WTC11 (cell line): ENCODE data around the gene STXBP1. TPM values are rescaled to one million over a fixed set of nuclear protein-coding genes. Genes with fewer than 3 reads are reported as not detected.

Experiments used
- ATAC-seq: fragments of 200-7000 bp; cut with Tn5 transposase; 2 replicates; pipeline ENCODE4 v1.10.0; 2021; ENCODE audit warnings: mild to moderate bottlenecking, moderate library complexity
- CTCF ChIA-PET: fragments of 300-600 bp; sonication (Branson Sonifier 250); formaldehyde crosslinking; loops from one replicate; lab custom pipeline; 2021; ENCODE audit warnings: antibody characterized with exemption; lab: Charles Lee
- POLR2A ChIA-PET: fragments of 350-600 bp; sonication (Branson Sonifier 250); formaldehyde crosslinking; loops from one replicate; lab custom pipeline; 2021; ENCODE audit warnings: antibody characterized with exemption; lab: Charles Lee
- DNase-seq: peaks from one replicate; pipeline ENCODE4 v3.0.0; 2021; ENCODE audit warnings: low spot score
- H3K27ac Mint-ChIP-seq: 2 replicates; pipeline ENCODE4 v1.8.0; 2021; ENCODE audit warnings: mixed read lengths
- H3K27me3 Mint-ChIP-seq: 2 replicates; pipeline ENCODE4 v1.8.0; 2021; ENCODE audit warnings: low read depth, mild to moderate bottlenecking, moderate library complexity, mixed read lengths
- H3K36me3 Mint-ChIP-seq: 2 replicates; pipeline ENCODE4 v1.8.0; 2021; ENCODE audit warnings: mixed read lengths
- H3K4me1 Mint-ChIP-seq: 2 replicates; pipeline ENCODE4 v1.8.0; 2022; ENCODE audit warnings: mixed read lengths
- H3K4me3 Mint-ChIP-seq: 2 replicates; pipeline ENCODE4 v1.8.0; 2021; ENCODE audit warnings: mild to moderate bottlenecking, moderate library complexity, mixed read lengths
- H3K9me3 Mint-ChIP-seq: 2 replicates; pipeline ENCODE4 v1.8.0; 2021; ENCODE audit warnings: mixed read lengths
- AR ChIP-seq: fragments of 250-450 bp; sonication (Bioruptor Pico); IDR thresholded peaks from 2 replicates; pipeline ENCODE4 v1.9.0; 2021; ENCODE audit warnings: mild to moderate bottlenecking
- ATF1 ChIP-seq: sonication (generic); formaldehyde crosslinking; IDR thresholded peaks from 2 replicates; pipeline ENCODE4 v1.8.1; 2023; ENCODE audit warnings: mild to moderate bottlenecking, moderate library complexity, missing genetic modification reagents
- ATF6 ChIP-seq: sonication (generic); formaldehyde crosslinking; IDR thresholded peaks from 2 replicates; pipeline ENCODE4 v1.8.1; 2023; ENCODE audit warnings: mild to moderate bottlenecking, missing genetic modification reagents
- EMX1 ChIP-seq: fragments of 250-450 bp; sonication (Bioruptor Pico); IDR thresholded peaks from 2 replicates; pipeline ENCODE4 v1.8.0; 2021; ENCODE audit warnings: mild to moderate bottlenecking
- GRHL2 ChIP-seq: fragments of 250-450 bp; sonication (Bioruptor Pico); IDR thresholded peaks from 2 replicates; pipeline ENCODE4 v1.8.0; 2022; ENCODE audit warnings: mild to moderate bottlenecking, moderate library complexity; ENCODE audit not compliant: insufficient replicate concordance, severe bottlenecking
- MYBL2 ChIP-seq: sonication (generic); formaldehyde crosslinking; IDR thresholded peaks from 2 replicates; pipeline ENCODE4 v1.8.1; 2023; ENCODE audit warnings: mild to moderate bottlenecking, moderate library complexity, missing genetic modification reagents
- SMAD4 ChIP-seq: sonication (generic); formaldehyde crosslinking; IDR thresholded peaks from 2 replicates; pipeline ENCODE4 v1.8.0; 2022; ENCODE audit warnings: mild to moderate bottlenecking, missing genetic modification reagents
- SOX15 ChIP-seq: fragments of 250-450 bp; sonication (Bioruptor Pico); IDR thresholded peaks from 2 replicates; pipeline ENCODE4 v1.9.0; 2021; ENCODE audit warnings: mild to moderate bottlenecking
- TCF7 ChIP-seq: sonication (generic); formaldehyde crosslinking; IDR thresholded peaks from 2 replicates; pipeline ENCODE4 v1.8.0; 2022; ENCODE audit warnings: mild to moderate bottlenecking, low read depth, missing genetic modification reagents, moderate library complexity
- ZBTB43 ChIP-seq: sonication (generic); formaldehyde crosslinking; IDR thresholded peaks from 2 replicates; pipeline ENCODE4 v1.8.1; 2023; ENCODE audit warnings: mild to moderate bottlenecking, missing genetic modification reagents
- ZNF671 ChIP-seq: fragments of 250-450 bp; sonication (Bioruptor Pico); IDR thresholded peaks from 2 replicates; pipeline ENCODE4 v1.8.0; 2021; ENCODE audit warnings: mild to moderate bottlenecking
- ZSCAN18 ChIP-seq: fragments of 250-450 bp; sonication (Bioruptor Pico); IDR thresholded peaks from 2 replicates; pipeline ENCODE4 v2.1.2; 2022; ENCODE audit warnings: mild to moderate bottlenecking, moderate library complexity
- total RNA-seq: library from RNA; stranded (reverse); gene quantifications from 3 replicates; pipeline ENCODE4 v1.2.3, GENCODE V29; 2021
- TF ChIP-seq, protein P1 (sequence below): sonication (generic); formaldehyde crosslinking; IDR thresholded peaks from 2 replicates; pipeline ENCODE4 v1.8.0; 2022; ENCODE audit warnings: mild to moderate bottlenecking, missing genetic modification reagents
- TF ChIP-seq, protein P2 (sequence below): sonication (generic); formaldehyde crosslinking; IDR thresholded peaks from 2 replicates; pipeline ENCODE4 v1.8.1; 2023; ENCODE audit warnings: mild to moderate bottlenecking, missing genetic modification reagents, moderate library complexity

Gene STXBP1
- total RNA-seq, 1 experiment from 2014 or later, result 37.1 TPM

- no peaks in the 10 kb centered on the region for H3K36me3 Mint-ChIP-seq
- no peak overlapping the region for H3K27ac Mint-ChIP-seq
- no peaks in the 10 kb centered on the region for H3K9me3 Mint-ChIP-seq
- no peak for ATAC-seq
- no peak overlapping the region for H3K4me3 Mint-ChIP-seq
- TF ChIP-seq GRHL2 (CRISPR knock-in tag) (no peak), ATF1 (CRISPR knock-in tag) (no peak), SMAD4 (no peak), ATF6 (no peak), ZSCAN18 (CRISPR knock-in tag) (no peak), SOX15 (no peak)
- TF ChIP-seq, protein P1, sequence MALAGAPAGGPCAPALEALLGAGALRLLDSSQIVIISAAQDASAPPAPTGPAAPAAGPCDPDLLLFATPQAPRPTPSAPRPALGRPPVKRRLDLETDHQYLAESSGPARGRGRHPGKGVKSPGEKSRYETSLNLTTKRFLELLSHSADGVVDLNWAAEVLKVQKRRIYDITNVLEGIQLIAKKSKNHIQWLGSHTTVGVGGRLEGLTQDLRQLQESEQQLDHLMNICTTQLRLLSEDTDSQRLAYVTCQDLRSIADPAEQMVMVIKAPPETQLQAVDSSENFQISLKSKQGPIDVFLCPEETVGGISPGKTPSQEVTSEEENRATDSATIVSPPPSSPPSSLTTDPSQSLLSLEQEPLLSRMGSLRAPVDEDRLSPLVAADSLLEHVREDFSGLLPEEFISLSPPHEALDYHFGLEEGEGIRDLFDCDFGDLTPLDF (CRISPR knock-in tag), result no peak
- ChIA-PET POLR2A (no interaction called here), CTCF (interaction anchor here (0.6 to 1.7 kb wide), 6 partner anchors 17 to 389 kb away, joined by 3 to 8 read pairs (median 3); no protein-coding TSS in a partner anchor)
- no peaks in the 10 kb centered on the region for H3K27me3 Mint-ChIP-seq
- DNase-seq, result no peak
- peaks cover 9% of the 10 kb centered on the region for H3K4me1 Mint-ChIP-seq
These were observed 116.7 kb downstream of the STXBP1 start for GRCh38 chr9:127728808-127729207.

DNA sequence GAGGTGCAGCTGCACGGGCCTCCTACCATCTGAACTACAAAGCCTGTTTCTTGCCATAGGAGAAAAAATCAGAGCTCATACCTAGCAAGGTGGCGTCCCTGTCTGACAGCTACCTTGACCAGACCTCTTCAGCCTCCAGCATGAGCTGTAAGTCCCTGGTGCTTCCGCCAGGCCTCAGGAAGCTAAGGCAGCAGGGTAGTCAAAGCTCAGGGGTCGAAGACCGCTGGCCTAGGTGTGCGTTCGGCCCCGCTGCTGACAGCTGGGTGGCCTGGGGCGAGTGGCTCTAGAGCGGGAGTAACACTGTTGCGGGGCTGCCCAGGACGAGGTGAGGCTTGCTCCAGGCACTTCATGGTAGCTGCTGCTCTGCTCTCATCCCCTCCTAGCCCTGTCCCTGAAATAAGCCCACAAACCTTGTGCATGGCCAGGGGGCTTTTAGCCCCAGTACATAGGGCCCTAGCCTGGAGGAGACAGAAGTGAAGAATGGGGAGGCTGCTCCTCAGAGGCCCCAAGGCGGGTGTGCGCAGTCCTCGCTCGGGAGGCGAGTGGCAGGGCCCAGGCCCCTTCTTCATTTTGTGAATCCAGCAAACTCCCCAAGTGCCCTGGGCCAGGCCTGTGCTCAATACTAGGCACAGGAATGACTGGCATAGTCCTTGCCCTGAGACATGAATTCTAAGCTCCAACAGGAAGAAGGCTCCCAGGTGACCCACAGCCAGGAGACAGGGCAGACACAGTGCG, 117.6 kb downstream of the STXBP1 start:
- H3K9me3 Mint-ChIP-seq, result no peaks in the 10 kb centered on the region
- TF ChIP-seq TCF7 (CRISPR knock-in tag) (no peak), AR (CRISPR knock-in tag) (no peak), MYBL2 (CRISPR knock-in tag) (no peak), ZNF671 (CRISPR knock-in tag) (no peak), ZBTB43 (CRISPR knock-in tag) (no peak), EMX1 (CRISPR knock-in tag) (no peak), GRHL2 (CRISPR knock-in tag) (no peak)
- TF ChIP-seq, protein P2, sequence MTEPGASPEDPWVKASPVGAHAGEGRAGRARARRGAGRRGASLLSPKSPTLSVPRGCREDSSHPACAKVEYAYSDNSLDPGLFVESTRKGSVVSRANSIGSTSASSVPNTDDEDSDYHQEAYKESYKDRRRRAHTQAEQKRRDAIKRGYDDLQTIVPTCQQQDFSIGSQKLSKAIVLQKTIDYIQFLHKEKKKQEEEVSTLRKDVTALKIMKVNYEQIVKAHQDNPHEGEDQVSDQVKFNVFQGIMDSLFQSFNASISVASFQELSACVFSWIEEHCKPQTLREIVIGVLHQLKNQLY (CRISPR knock-in tag), result no peak
- no peak overlapping the region for H3K4me3 Mint-ChIP-seq
- H3K36me3 Mint-ChIP-seq, result no peaks in the 10 kb centered on the region
- ChIA-PET CTCF (interaction anchor here (0.6 to 1.7 kb wide), 4 partner anchors 18 to 226 kb away, joined by 3 to 8 read pairs (median 4); no protein-coding TSS in a partner anchor), POLR2A (interaction anchor here (0.7 kb wide), 1 partner anchor 65 kb away, joined by 3 read pairs; no protein-coding TSS in a partner anchor)
- H3K27me3 Mint-ChIP-seq, result no peaks in the 10 kb centered on the region
- 0 out of 2 replicates have a peak overlapping the region, but pooled peaks have one; percentile 63 for H3K27ac Mint-ChIP-seq
- no peak for DNase-seq
- H3K4me1 Mint-ChIP-seq, result peaks cover 8% of the 10 kb centered on the region
- ATAC-seq, result no peak
